ENCODE results near the gene KRT3. TPM values are rescaled to one million over a fixed set of nuclear protein-coding genes. Genes with fewer than 3 reads are reported as not detected.

The KRT3 gene
- total and polyA plus RNA-seq, 10 of the 15 experiments (the other 5 are each of a cell fraction or from before 2014, with no cell fraction given), result not detected

DNA sequence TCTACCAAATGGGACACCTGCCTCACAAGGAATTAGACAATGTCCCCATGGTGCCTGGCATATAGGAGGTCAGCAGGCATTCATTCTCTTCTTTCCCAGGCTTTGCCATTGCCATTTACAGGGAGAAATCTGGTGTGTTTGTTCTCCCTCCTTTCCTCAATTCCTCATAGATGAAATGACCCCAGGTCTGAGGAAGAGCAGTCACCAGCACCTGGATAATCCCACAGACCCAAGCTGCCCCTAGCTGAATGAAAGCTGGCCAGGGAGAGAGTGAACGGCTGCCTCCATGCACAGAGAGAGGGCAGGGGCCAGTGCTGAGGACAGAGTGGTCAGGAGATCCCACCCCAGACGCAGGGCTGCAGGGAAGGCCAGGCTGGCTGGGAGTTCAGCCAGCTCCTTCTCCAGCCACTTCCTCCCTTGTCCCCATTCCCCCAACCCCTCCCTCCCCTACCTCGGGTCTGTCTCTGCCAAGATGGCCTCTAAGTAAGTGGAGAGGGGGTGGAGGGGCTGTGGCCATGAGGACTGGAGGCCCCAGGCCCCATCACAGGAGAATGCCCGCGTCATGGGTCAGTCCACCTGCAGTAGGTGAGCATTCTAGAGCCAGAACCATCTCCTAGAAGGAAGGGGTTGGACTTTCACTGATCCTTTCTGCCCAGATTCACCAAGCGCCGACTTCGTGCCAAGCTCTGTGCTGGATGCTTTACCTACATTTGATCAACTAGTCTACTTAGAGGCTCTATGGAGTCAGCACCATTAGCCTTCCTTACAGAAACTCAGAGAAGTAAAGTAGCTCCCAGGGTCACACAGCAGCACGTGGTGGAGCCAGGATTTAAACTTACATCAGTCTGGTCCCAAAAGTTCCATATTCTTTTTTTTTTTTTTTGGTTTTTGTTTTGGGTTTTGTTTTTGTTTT lies 20.0 kb upstream of the KRT3 start:
- Histone ChIP-seq H4K20me1 (ENCODE audit: control insufficient read depth, insufficient read depth) (no peaks in the 10 kb centered on the region; the same call in 1 of the 2 replicates), H2AFZ (ENCODE audit: control insufficient read depth, low read depth, low read length) (no peak overlapping the region), H3K9me3 (replicated peaks; ENCODE audit: control insufficient read depth, insufficient read depth, low read length) (no peaks in the 10 kb centered on the region), H3K4me1 (ENCODE audit: control insufficient read depth, insufficient read depth, low read length) (no peaks in the 10 kb centered on the region), H3K79me2 (ENCODE audit: control insufficient read depth, insufficient read depth, low read length) (no peaks in the 10 kb centered on the region), H3K27ac (ENCODE audit: control insufficient read depth, insufficient read depth) (no peak overlapping the region), H3K27me3 (replicated peaks in 1 of 2; ENCODE audit: control insufficient read depth in 2 of 2, insufficient read depth in 2 of 2, low read length in 1 of 2) (peaks cover 0 to 7% of the 10 kb centered on the region in 2 experiments; a peak in 1 of 4 replicates), H3K4me3 (no peak overlapping the region), H3K4me2 (ENCODE audit: control insufficient read depth, insufficient read depth) (no peak overlapping the region), H3K36me3 (ENCODE audit: control insufficient read depth in 2 of 2, insufficient read depth in 2 of 2, low read length in 1 of 2) (no peaks in the 10 kb centered on the region), H3K9ac (ENCODE audit: control insufficient read depth, insufficient read depth, low read length) (no peak overlapping the region)
- SMC1A ChIA-PET (ENCODE audit: uncharacterized antibody, unreplicated experiment), result no interaction called here
- intact Hi-C loops (cut with micrococcal nuclease; ENCODE audit: unreplicated experiment) (no loop called here), in situ Hi-C loops (cut with MboI) (no loop called here)
- FAIRE-seq (no peak), DNase-seq (ENCODE audit: low read depth, low spot score) (no peak), ATAC-seq (no peak)
- no TSS peak for BruUV-seq (replicated peaks)
- 38% methylated on average over 7 of the region's 9 CpGs for WGBS (ENCODE audit: insufficient coverage, insufficient replicate concordance, low lambda C conversion rate, missing lambda C conversion rate)
- CTCF ChIA-PET, result interaction anchor here (0.6 kb wide), 1 partner anchor 62 kb away, joined by 3 read pairs; no protein-coding TSS in a partner anchor
- RAD21 ChIA-PET (ENCODE audit: unreplicated experiment), result no interaction called here
- POLR2A ChIA-PET, result interaction anchor here (0.7 kb wide), 1 partner anchor 92 kb away, joined by 3 read pairs; no protein-coding TSS in a partner anchor
- TF ChIP-seq ESRRA (IDR thresholded peaks at IDR 0.05; ENCODE audit: low read length), result no peak
- no peak for TF ChIP-seq ZNF217 (IDR thresholded peaks at IDR 0.05)
- TF ChIP-seq PML (IDR thresholded peaks at IDR 0.05; ENCODE audit: low read length), result no peak

DNA sequence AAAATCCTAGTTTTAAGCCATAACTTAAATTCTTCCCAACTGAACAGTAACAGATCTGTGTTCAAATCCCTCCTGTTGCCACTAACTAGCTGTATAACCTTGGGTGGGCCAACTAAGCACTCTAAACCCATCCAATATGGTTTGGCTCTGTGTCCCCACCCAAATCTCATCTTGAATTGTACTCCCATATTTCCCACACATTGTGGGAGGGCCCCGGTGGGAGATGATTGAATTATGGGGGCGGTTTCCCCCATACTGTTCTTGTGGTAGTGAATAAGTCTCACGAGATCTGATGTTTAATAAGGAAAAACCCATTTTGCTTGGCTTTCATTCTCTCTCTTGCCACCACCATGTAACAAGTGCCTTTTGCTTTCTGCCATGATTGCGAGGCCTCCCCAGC lies 19.2 kb upstream of the KRT3 start:
- no peak for FAIRE-seq
- TF ChIP-seq KLF5 (IDR thresholded peaks at IDR 0.05; ENCODE audit: partially characterized antibody), result no peak
- no peak for TF ChIP-seq ZNF24 (IDR thresholded peaks at IDR 0.05)
- TF ChIP-seq, protein P1, sequence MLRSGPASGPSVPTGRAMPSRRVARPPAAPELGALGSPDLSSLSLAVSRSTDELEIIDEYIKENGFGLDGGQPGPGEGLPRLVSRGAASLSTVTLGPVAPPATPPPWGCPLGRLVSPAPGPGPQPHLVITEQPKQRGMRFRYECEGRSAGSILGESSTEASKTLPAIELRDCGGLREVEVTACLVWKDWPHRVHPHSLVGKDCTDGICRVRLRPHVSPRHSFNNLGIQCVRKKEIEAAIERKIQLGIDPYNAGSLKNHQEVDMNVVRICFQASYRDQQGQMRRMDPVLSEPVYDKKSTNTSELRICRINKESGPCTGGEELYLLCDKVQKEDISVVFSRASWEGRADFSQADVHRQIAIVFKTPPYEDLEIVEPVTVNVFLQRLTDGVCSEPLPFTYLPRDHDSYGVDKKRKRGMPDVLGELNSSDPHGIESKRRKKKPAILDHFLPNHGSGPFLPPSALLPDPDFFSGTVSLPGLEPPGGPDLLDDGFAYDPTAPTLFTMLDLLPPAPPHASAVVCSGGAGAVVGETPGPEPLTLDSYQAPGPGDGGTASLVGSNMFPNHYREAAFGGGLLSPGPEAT (IDR thresholded peaks at IDR 0.05; ENCODE audit: low read depth), result no peak
- TF ChIP-seq, protein P2, sequence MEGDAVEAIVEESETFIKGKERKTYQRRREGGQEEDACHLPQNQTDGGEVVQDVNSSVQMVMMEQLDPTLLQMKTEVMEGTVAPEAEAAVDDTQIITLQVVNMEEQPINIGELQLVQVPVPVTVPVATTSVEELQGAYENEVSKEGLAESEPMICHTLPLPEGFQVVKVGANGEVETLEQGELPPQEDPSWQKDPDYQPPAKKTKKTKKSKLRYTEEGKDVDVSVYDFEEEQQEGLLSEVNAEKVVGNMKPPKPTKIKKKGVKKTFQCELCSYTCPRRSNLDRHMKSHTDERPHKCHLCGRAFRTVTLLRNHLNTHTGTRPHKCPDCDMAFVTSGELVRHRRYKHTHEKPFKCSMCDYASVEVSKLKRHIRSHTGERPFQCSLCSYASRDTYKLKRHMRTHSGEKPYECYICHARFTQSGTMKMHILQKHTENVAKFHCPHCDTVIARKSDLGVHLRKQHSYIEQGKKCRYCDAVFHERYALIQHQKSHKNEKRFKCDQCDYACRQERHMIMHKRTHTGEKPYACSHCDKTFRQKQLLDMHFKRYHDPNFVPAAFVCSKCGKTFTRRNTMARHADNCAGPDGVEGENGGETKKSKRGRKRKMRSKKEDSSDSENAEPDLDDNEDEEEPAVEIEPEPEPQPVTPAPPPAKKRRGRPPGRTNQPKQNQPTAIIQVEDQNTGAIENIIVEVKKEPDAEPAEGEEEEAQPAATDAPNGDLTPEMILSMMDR (IDR thresholded peaks at IDR 0.05 in 2 of 3, conservative IDR thresholded peaks at IDR 0.05 in 1 of 3; ENCODE audit: control insufficient read depth in 2 of 3, extremely low read depth in 1 of 3, insufficient read depth in 1 of 3, low read depth in 3 of 3, low read length in 3 of 3), result no peak
- no peak for TF ChIP-seq ZNF217 (IDR thresholded peaks at IDR 0.05)
- no peak for TF ChIP-seq TCF12 (IDR thresholded peaks at IDR 0.05; ENCODE audit: low read depth, low read length)
- TF ChIP-seq RUNX3 (IDR thresholded peaks at IDR 0.05; ENCODE audit: low read length), result no peak
- TF ChIP-seq TAF1 (IDR thresholded peaks at IDR 0.05; ENCODE audit: borderline replicate concordance, low read depth, low read length), result no peak
- no peak for TF ChIP-seq CREM (IDR thresholded peaks at IDR 0.05; ENCODE audit: low read depth)
- TF ChIP-seq SIX5 (IDR thresholded peaks at IDR 0.05; ENCODE audit: low read depth, low read length, severe bottlenecking), result no peak
- TF ChIP-seq CHD4 (IDR thresholded peaks at IDR 0.05), result no peak

More for the DNA sequence above, 19.2 kb upstream of the KRT3 start:
- POLR2A ChIA-PET, result no interaction called here
- CTCF ChIA-PET, result no interaction called here
- no peak overlapping the region for H3K9ac ChIP-seq (ENCODE audit: control insufficient read depth, insufficient read depth, low read length)
- H3K4me2 ChIP-seq (ENCODE audit: control insufficient read depth, insufficient read depth), result no peak overlapping the region
- no peaks in the 10 kb centered on the region for H3K79me2 ChIP-seq (ENCODE audit: control insufficient read depth, insufficient read depth, low read length)
- no peaks in the 10 kb centered on the region for H3K9me3 ChIP-seq (replicated peaks; ENCODE audit: control insufficient read depth, insufficient read depth, low read length)
- no peak overlapping the region for H3K4me3 ChIP-seq
- intact Hi-C loops (cut with micrococcal nuclease; ENCODE audit: unreplicated experiment), result no loop called here
- WGBS (ENCODE audit: insufficient coverage, insufficient replicate concordance, low lambda C conversion rate, missing lambda C conversion rate), result 22% methylated on average over 4 of the region's 4 CpGs
- H3K27ac ChIP-seq (ENCODE audit: control insufficient read depth, insufficient read depth), result no peak overlapping the region
- H4K20me1 ChIP-seq (ENCODE audit: control insufficient read depth, insufficient read depth), result no peaks in the 10 kb centered on the region; the same call in 1 of the 2 replicates
- RAD21 ChIA-PET (ENCODE audit: unreplicated experiment), result no interaction called here
- no peaks in the 10 kb centered on the region for H3K4me1 ChIP-seq (ENCODE audit: control insufficient read depth, insufficient read depth, low read length)
- DNase-seq (ENCODE audit: low read depth, low spot score) (no peak), ATAC-seq (no peak)
- SMC1A ChIA-PET (ENCODE audit: uncharacterized antibody, unreplicated experiment), result no interaction called here
- H3K27me3 ChIP-seq (replicated peaks in 1 of 2; ENCODE audit: control insufficient read depth in 2 of 2, insufficient read depth in 2 of 2, low read length in 1 of 2), result peaks cover 0 to 4% of the 10 kb centered on the region in 2 experiments; a peak in 1 of 4 replicates
- H3K36me3 ChIP-seq (ENCODE audit: control insufficient read depth in 2 of 2, insufficient read depth in 2 of 2, low read length in 1 of 2), result no peaks in the 10 kb centered on the region
- in situ Hi-C loops (cut with MboI), result no loop called here
- no TSS peak for BruUV-seq (replicated peaks)
- no peak overlapping the region for H2AFZ ChIP-seq (ENCODE audit: control insufficient read depth, low read depth, low read length)

Data from GM12878 (cell line).